OCI-LY1 (cell line): ENCODE results near the gene EXPH5.
"Not testable (repeated sequence)": the region's sequence is repeated elsewhere in the genome, so short reads cannot be mapped to it uniquely, and the experiment has no call there.

ENCODE experiments used
- H2AFZ ChIP-seq: fragments of 200-600 bp; sonication (generic), shearing (Covaris generic); 2 replicates; pipeline ENCODE4 v1.6.0; 2014; ENCODE audit warnings: antibody characterized with exemption, mild to moderate bottlenecking, low read length
- H3F3A ChIP-seq: fragments of 200-600 bp; sonication (generic), shearing (Covaris generic); 2 replicates; pipeline ENCODE4 v1.6.0; 2014; ENCODE audit warnings: mild to moderate bottlenecking, antibody characterized with exemption, low read length, moderate library complexity; ENCODE audit not compliant: insufficient read depth
- H3K27ac ChIP-seq: fragments of 200-600 bp; sonication (generic); 2 replicates; pipeline ENCODE4 v1.5.1; 2014; ENCODE audit warnings: low read length, mixed run types, mild to moderate bottlenecking, low read depth; ENCODE audit not compliant: poor library complexity, severe bottlenecking
- H3K27me3 ChIP-seq: fragments of 200-600 bp; sonication (generic); 2 replicates; pipeline ENCODE4 v1.6.0; 2014; ENCODE audit warnings: antibody characterized with exemption, mild to moderate bottlenecking, low read length, moderate library complexity; ENCODE audit not compliant: insufficient read depth
- H3K36me3 ChIP-seq: fragments of 200-600 bp; sonication (generic); 2 replicates; pipeline ENCODE4 v1.6.1; 2014; ENCODE audit warnings: mild to moderate bottlenecking, antibody characterized with exemption, low read length, moderate library complexity, mixed read lengths; ENCODE audit not compliant: insufficient read depth
- H3K4me1 ChIP-seq: fragments of 200-600 bp; sonication (generic); 2 replicates; pipeline ENCODE4 v1.5.1; 2014; ENCODE audit warnings: mild to moderate bottlenecking, low read length, moderate library complexity; ENCODE audit not compliant: insufficient read depth, severe bottlenecking
- H3K4me2 ChIP-seq: fragments of 200-600 bp; sonication (generic), shearing (Covaris generic); 2 replicates; pipeline ENCODE4 v1.6.1; 2014; ENCODE audit warnings: low read length
- H3K4me3 ChIP-seq: fragments of 200-600 bp; sonication (generic); 2 replicates; pipeline ENCODE4 v1.5.1; 2014; ENCODE audit warnings: low read length, low read depth, mild to moderate bottlenecking, mixed read lengths; ENCODE audit not compliant: poor library complexity, severe bottlenecking
- H3K79me2 ChIP-seq: fragments of 200-600 bp; shearing (Covaris generic); 2 replicates; pipeline ENCODE4 v1.6.1; 2016; ENCODE audit warnings: mixed run types, low read length, mixed read lengths; ENCODE audit not compliant: insufficient read depth
- H3K9ac ChIP-seq: fragments of 200-600 bp; sonication (generic), shearing (Covaris generic); 2 replicates; pipeline ENCODE4 v1.6.1; 2014; ENCODE audit warnings: mild to moderate bottlenecking, low read length, mixed read lengths
- H3K9me2 ChIP-seq: fragments of 200-600 bp; sonication (generic), shearing (Covaris generic); 2 replicates; pipeline ENCODE4 v1.6.1; 2014; ENCODE audit warnings: low read depth, mild to moderate bottlenecking, low read length, mixed read lengths
- H3K9me3 ChIP-seq: fragments of 200-600 bp; shearing (Covaris generic); 2 replicates; pipeline ENCODE4 v1.6.1; 2014; ENCODE audit warnings: low read length, mixed read lengths
- H4K20me1 ChIP-seq: fragments of 200-600 bp; sonication (generic), shearing (Covaris generic); 2 replicates; pipeline ENCODE4 v1.6.0; 2016; ENCODE audit warnings: mild to moderate bottlenecking, low read length; ENCODE audit not compliant: insufficient read depth
- CTCF ChIP-seq: fragments of 200-600 bp; sonication (generic), shearing (Covaris generic); IDR thresholded peaks from 2 replicates; pipeline ENCODE4 v1.5.1; 2017; ENCODE audit warnings: mild to moderate bottlenecking, antibody characterized with exemption, low read length, moderate library complexity, mixed read lengths
- EZH2 ChIP-seq: fragments of 200-600 bp; sonication (generic), shearing (Covaris generic); IDR thresholded peaks from 2 replicates; pipeline ENCODE4 v1.8.0; 2017; ENCODE audit warnings: borderline replicate concordance, mixed run types, mild to moderate bottlenecking, antibody characterized with exemption, low read length, moderate library complexity, mixed read lengths

The EXPH5 gene

GRCh38 chr11:108606495-108607160 lies 13.1 kb upstream of the EXPH5 start:
- H3K4me2 ChIP-seq = no peak overlapping the region
- H2AFZ ChIP-seq = no peak overlapping the region
- H3K4me1 ChIP-seq = no peaks in the 10 kb centered on the region
- TF ChIP-seq EZH2 = no peak
- TF ChIP-seq CTCF = no peak
- no peaks in the 10 kb centered on the region for H4K20me1 ChIP-seq
- H3K9me2 ChIP-seq = no peaks in the 10 kb centered on the region
- H3K9me3 ChIP-seq = no peaks in the 10 kb centered on the region
- H3K27me3 ChIP-seq = no peaks in the 10 kb centered on the region
- H3K36me3 ChIP-seq = no peaks in the 10 kb centered on the region
- no peaks in the 10 kb centered on the region for H3F3A ChIP-seq
- no peaks in the 10 kb centered on the region for H3K79me2 ChIP-seq
- no peak overlapping the region for H3K9ac ChIP-seq
- no peak overlapping the region for H3K4me3 ChIP-seq
- H3K27ac ChIP-seq = no peak overlapping the region

GRCh38 chr11:108606070-108606469 lies 12.5 kb upstream of the EXPH5 start:
- no peak overlapping the region for H2AFZ ChIP-seq
- no peak overlapping the region for H3K4me2 ChIP-seq
- no peak overlapping the region for H3K9ac ChIP-seq
- no peaks in the 10 kb centered on the region for H4K20me1 ChIP-seq
- H3K9me3 ChIP-seq = no peaks in the 10 kb centered on the region
- no peaks in the 10 kb centered on the region for H3K27me3 ChIP-seq
- H3K4me1 ChIP-seq = no peaks in the 10 kb centered on the region
- H3K79me2 ChIP-seq = no peaks in the 10 kb centered on the region
- no peaks in the 10 kb centered on the region for H3F3A ChIP-seq
- H3K9me2 ChIP-seq = no peaks in the 10 kb centered on the region
- H3K27ac ChIP-seq = no peak overlapping the region
- H3K36me3 ChIP-seq = no peaks in the 10 kb centered on the region
- TF ChIP-seq EZH2 = no peak
- no peak for TF ChIP-seq CTCF
- H3K4me3 ChIP-seq = no peak overlapping the region

- not testable (repeated sequence) for H3K9ac ChIP-seq, H3K4me1 ChIP-seq, H3K36me3 ChIP-seq, H3K9me3 ChIP-seq, H3F3A ChIP-seq, H3K9me2 ChIP-seq, H3K4me2 ChIP-seq, H3K79me2 ChIP-seq, H3K27me3 ChIP-seq, H2AFZ ChIP-seq, H4K20me1 ChIP-seq, H3K4me3 ChIP-seq, H3K27ac ChIP-seq
Measured at GRCh38 chr11:108602818-108603217, 9.2 kb upstream of the EXPH5 start.

- Histone ChIP-seq H3F3A (no peaks in the 10 kb centered on the region), H3K27ac (no peak overlapping the region), H3K27me3 (peaks cover 3% of the 10 kb centered on the region; the same call in 1 of the 2 replicates), H3K79me2 (no peaks in the 10 kb centered on the region), H3K9me3 (no peaks in the 10 kb centered on the region), H3K36me3 (no peaks in the 10 kb centered on the region), H3K4me3 (no peak overlapping the region), H4K20me1 (no peaks in the 10 kb centered on the region), H2AFZ (no peak overlapping the region), H3K4me2 (no peak overlapping the region), H3K9me2 (no peaks in the 10 kb centered on the region), H3K4me1 (no peaks in the 10 kb centered on the region), H3K9ac (no peak overlapping the region)
- TF ChIP-seq CTCF = no peak
- TF ChIP-seq EZH2 = no peak
Measured at GRCh38 chr11:108601150-108601549, 7.6 kb upstream of the EXPH5 start.
